ENCODE data around the gene RFT1.

DNA sequence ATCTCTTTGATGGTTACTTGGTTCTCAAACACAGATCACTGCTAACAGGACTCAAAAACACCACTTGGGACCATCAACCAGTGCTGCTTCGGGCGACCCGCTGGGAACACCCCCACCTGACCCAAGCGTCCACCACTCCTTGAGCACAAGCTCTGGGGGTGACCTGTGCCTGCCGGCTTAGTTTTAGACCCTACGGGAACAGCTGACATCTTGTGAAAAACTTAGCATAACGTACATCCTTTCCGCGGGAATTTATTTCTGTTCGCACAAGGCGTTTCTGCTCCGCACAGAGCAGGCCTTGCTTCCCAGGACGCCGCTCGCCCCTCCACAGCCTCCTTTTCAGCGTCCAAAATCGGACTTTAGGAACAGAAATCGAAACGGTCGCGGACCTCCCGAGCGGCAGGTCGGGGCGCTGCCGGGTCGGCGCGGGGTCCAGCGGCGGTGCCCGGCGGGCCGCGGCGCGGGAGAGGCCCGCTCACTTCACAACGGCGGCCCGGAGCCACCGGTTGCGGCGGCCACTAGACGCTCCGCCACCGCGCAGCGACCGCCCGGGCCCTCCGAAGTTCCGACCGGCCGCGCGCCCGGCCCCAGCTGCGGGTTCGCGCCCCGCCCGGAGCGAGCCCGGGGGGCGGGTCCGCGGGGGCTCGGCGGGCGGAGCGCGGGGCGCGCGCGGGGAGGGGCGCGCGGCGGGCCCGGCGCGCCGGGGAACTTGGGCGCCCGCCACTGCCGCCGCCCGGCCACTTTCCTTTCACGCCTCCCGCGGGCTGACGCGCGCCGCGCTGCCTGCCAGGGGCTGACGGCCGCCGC lies 85.3 kb downstream of the RFT1 start:
- TF ChIP-seq CTCF (IDR thresholded peaks at IDR 0.05; ENCODE audit: low read length) (no peak), EZH2 (IDR thresholded peaks at IDR 0.05; ENCODE audit: borderline replicate concordance, low read length) (no peak)

All from OCI-LY1 (cell line).